Measurements from ENCODE around the gene CLEC16A.
"Not testable (repeated sequence)": the region's sequence is repeated elsewhere in the genome, so short reads cannot be mapped to it uniquely, and the experiment has no call there.

Gene CLEC16A

DNA sequence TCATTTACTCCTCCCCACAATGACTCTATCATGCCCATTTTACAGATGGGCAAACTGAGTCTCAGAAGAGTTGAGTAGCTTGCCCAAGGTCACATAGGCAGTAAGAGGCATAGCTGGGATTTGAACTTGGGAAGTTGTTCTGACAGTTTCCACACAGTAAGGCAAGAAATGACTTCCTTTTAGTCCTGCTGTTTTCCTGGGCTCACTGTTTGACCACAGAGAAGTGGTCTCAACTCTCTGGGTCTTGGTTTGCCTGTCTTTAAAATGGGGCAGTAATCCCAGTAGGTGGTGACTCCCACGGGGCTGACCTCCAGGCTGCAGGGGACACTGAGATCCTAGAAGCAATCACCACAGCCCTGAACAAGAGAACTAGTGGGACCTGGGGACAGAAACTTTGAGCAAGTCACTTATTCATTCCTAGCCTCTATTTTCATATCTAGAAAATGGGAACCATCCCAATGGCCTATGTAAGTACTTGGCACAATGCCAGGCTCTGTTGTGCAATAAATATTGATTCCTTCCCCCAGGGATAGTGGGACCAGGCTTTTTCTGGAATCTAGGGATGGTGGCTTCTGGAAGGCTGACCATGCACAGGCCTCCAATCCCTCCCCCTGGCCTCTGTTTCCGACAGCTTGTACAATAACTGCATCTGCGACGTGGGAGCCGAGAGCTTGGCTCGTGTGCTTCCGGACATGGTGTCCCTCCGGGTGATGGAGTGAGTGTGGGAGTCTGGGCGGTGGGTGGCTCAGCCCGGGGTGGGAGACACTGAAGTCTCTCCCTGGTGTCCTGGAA, 22.6 kb upstream of the CLEC16A start:
- no peaks in the 10 kb centered on the region for H3K9me3 Mint-ChIP-seq
- ATAC-seq (no peak), DNase-seq (ENCODE audit: low spot score in 2 of 2) (no peak)
- no peak overlapping the region for H3K4me3 Mint-ChIP-seq
- H3K4me1 Mint-ChIP-seq = peaks cover 9% of the 10 kb centered on the region
- peaks cover 69% of the 10 kb centered on the region for H3K36me3 Mint-ChIP-seq
- H3K27ac Mint-ChIP-seq = no peak overlapping the region

DNA sequence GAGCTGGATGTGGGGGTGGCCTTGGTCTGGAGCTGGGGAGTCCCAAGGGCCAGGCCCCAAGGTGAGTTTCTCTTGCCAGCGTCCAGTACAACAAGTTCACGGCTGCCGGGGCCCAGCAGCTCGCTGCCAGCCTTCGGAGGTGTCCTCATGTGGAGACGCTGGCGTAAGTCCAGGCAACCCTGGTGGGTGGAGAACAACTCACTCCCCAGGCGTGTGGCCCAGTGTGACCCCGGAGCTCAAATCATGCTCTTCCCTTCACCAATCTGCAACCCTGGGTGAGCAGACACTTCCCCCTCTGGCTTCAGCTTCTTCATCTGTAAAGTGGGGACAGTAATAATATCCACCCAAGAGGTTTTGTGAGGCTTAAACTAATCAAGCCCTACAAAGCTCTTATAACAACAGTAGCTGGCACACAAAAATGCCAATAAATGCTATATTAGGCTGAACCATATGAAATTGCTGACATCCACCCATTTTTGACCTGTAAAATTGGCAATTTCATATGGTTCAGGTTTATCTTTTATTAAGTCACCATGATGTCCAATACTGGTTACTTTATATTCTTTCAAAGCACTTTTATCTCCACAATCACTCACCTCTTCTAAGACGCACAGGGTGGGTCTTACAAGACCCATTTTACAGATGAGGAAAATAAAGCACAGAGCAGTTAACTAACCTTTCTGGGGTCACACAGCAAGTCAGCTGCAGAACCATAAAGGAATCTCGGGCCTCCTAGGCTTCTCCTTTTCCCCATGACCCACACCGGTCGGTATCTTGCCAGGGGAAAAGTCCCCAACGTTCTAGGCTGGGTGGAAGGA, 21.8 kb upstream of the CLEC16A start:
- Mint-ChIP-seq H3K36me3 (peaks cover 69% of the 10 kb centered on the region), H3K9me3 (no peaks in the 10 kb centered on the region), H3K4me1 (peaks cover 7% of the 10 kb centered on the region), H3K4me3 (no peak overlapping the region), H3K27ac (no peak overlapping the region)
- no peak for DNase-seq (ENCODE audit: low spot score in 2 of 2)
- ATAC-seq = no peak

DNA sequence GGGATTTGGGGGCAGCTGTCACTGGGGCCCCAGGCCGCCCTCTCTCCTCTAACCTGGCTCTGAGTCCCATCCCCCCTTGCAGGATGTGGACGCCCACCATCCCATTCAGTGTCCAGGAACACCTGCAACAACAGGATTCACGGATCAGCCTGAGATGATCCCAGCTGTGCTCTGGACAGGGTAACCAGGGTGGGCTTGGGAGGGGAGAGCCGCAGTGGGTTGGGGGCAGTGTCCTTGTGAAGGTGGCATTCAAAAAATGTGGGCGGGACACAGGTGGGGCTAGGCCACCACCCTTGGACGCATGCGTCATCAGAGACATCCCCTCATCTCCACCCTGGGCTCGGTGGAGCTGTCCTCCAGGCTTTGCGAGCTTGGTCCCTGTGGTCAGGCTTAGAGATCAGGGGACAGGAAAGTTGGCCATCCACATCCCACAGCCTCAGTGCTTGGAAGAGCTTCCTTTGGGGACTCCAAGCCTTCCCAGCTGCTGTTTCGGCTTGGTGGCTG, 21.2 kb upstream of the CLEC16A start:
- Mint-ChIP-seq H3K9me3 (no peaks in the 10 kb centered on the region), H3K27ac (peak overlapping the region; percentile 68), H3K4me1 (peaks cover 7% of the 10 kb centered on the region), H3K36me3 (peaks cover 70% of the 10 kb centered on the region), H3K4me3 (no peak overlapping the region)
- no peak for ATAC-seq
- no peak for DNase-seq (ENCODE audit: low spot score in 2 of 2)

DNA sequence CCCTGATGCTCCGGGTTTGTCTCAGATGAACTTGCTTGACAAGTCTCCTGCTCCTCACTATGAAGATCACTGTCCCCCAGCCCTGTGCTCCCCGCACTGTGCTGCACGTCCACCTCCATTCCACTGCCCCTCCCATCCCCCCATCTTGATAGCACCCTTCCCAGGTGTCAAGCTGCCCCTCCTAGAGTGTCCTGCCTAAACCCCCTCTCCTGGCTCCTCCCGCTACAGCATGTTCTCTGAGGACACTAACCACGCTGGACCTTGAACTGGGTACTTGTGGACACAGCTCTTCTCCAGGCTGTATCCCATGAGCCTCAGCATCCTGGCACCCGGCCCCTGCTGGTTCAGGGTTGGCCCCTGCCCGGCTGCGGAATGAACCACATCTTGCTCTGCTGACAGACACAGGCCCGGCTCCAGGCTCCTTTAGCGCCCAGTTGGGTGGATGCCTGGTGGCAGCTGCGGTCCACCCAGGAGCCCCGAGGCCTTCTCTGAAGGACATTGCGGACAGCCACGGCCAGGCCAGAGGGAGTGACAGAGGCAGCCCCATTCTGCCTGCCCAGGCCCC, 20.6 kb upstream of the CLEC16A start:
- DNase-seq (ENCODE audit: low spot score in 2 of 2) = no peak
- Mint-ChIP-seq H3K4me3 (no peak overlapping the region), H3K36me3 (peaks cover 71% of the 10 kb centered on the region), H3K9me3 (no peaks in the 10 kb centered on the region), H3K4me1 (peaks cover 2% of the 10 kb centered on the region), H3K27ac (peak overlapping the region; percentile 68)
- ATAC-seq = no peak

DNA sequence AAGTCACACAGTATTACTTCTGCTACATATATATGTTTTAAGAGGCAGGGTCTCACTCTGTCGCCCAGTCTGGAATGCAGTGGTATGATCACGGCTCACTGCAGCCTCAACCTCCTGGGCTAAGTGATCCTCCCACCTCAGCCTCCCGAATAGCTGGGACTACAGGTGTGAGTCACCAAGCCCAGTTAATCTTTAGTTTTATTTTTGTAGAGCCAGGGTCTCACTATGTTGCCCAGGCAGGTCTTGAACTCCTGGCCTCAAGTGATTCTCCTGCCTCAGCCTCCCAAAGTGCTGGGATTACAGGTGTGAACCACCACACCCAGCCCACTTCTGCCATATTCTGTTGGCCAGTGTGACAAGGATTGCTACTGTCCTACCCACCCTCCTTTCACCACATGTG, 19.1 kb upstream of the CLEC16A start:
- DNase-seq (ENCODE audit: low spot score in 2 of 2); H3K4me3 Mint-ChIP-seq; H3K9me3 Mint-ChIP-seq; H3K4me1 Mint-ChIP-seq; H3K27ac Mint-ChIP-seq; ATAC-seq: not testable (repeated sequence)
- peaks cover 83% of the 10 kb centered on the region for H3K36me3 Mint-ChIP-seq

DNA sequence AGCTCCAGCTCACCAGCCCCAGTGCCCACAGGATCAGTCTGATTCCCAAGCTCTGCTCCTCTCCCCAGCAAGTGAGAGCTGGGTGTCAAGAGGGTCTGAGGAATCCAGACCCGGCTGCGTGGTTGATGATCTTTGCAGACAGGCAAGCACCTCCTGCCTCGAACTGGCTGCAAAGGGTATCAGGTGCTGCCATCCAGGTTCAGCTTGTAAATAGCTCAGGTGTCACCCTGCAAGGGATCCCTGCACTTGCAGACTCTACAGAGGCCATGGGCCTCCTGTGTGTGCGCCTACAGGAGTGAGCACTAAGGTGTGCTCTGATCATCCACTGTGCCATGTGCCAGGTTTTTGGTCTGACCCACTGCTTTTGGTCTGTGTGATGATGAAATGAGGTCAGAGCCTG, 18.3 kb upstream of the CLEC16A start:
- no peak for DNase-seq (ENCODE audit: low spot score in 2 of 2)
- no peaks in the 10 kb centered on the region for H3K9me3 Mint-ChIP-seq
- peaks cover 85% of the 10 kb centered on the region for H3K36me3 Mint-ChIP-seq
- ATAC-seq = no peak
- peaks cover 14% of the 10 kb centered on the region for H3K4me1 Mint-ChIP-seq
- H3K4me3 Mint-ChIP-seq = no peak overlapping the region
- no peak overlapping the region for H3K27ac Mint-ChIP-seq

DNA sequence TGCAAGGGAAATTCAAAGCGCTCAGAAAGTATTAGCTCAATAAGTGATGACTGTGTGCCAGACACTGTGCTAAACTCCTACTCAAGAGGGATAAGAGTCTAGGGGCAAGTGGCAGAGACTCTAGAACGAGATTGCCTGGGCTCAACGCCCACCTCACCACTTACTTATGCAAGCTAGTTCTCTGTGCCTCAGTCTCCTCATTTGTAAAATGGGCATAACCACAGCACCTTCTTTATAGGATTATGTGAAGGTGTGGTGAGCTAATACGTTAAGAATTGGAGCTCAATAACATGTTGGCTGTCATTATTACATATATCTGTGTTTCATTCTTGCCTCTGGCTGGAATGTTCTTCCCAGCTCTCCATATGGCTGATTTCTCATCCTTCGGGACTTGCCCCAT, 17.5 kb upstream of the CLEC16A start:
- Mint-ChIP-seq H3K4me1 (peaks cover 17% of the 10 kb centered on the region), H3K27ac (no peak overlapping the region), H3K9me3 (no peaks in the 10 kb centered on the region), H3K36me3 (peaks cover 85% of the 10 kb centered on the region), H3K4me3 (no peak overlapping the region)
- no peak for ATAC-seq
- DNase-seq (ENCODE audit: low spot score in 2 of 2) = no peak

DNA sequence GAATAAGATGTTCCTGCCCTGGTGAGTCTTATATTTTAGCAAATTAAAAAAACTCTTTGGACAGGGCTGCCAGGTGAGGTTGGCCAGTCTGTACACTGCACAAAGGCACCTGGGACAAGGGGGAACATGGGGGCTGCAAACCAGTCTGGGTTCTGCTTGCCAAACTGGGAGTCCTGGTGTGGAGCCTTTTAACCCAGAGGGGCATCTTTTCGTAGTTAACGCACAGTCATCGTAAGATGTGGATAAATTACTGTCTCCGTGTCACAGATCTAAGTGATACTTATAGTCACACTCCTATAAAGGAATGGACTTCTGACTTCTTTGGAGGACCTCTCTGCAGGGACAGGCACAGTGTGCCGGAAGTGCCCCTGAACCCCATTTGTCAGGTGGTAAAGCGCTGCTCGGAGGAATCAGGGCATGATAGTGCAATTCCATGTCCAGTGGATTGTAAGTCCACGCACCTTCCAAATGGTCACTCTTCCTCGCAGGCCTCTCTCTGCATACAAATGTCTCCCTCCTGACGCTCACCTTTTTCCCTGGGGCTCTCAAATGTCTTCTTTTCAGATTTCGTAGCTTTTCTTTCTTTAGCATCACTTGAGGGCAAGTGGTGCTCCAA, 16.8 kb upstream of the CLEC16A start:
- Mint-ChIP-seq H3K9me3 (no peaks in the 10 kb centered on the region), H3K36me3 (peaks cover 87% of the 10 kb centered on the region), H3K27ac (peak overlapping the region; percentile 56), H3K4me3 (no peak overlapping the region), H3K4me1 (peaks cover 17% of the 10 kb centered on the region)
- no peak for DNase-seq (ENCODE audit: low spot score in 2 of 2)
- no peak for ATAC-seq

DNA sequence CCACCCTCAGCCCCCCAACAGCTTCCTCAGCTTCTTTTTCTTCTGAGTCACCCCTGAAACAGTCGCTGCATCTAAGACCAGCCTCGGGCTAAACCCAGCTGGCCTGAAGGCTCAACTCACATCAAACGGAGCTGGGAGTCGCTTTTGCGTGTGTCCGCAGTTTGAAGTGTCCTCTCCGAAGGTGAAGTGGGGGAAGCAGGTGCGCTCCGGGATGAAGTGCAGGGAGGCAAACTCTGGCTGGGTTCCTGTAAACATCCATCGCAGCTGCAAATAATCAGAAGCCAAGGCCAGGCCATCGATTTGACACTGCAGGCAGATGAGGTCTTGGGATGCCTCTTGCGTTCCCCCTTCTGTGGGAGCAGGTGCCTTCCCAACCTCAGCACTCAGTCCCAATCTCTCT, 15.3 kb upstream of the CLEC16A start:
- not testable (repeated sequence) for H3K9me3 Mint-ChIP-seq; DNase-seq (ENCODE audit: low spot score in 2 of 2); H3K4me3 Mint-ChIP-seq; ATAC-seq
- H3K27ac Mint-ChIP-seq = peak overlapping the region; percentile 6
- H3K36me3 Mint-ChIP-seq = peaks cover 91% of the 10 kb centered on the region
- H3K4me1 Mint-ChIP-seq = peaks cover 30% of the 10 kb centered on the region

DNA sequence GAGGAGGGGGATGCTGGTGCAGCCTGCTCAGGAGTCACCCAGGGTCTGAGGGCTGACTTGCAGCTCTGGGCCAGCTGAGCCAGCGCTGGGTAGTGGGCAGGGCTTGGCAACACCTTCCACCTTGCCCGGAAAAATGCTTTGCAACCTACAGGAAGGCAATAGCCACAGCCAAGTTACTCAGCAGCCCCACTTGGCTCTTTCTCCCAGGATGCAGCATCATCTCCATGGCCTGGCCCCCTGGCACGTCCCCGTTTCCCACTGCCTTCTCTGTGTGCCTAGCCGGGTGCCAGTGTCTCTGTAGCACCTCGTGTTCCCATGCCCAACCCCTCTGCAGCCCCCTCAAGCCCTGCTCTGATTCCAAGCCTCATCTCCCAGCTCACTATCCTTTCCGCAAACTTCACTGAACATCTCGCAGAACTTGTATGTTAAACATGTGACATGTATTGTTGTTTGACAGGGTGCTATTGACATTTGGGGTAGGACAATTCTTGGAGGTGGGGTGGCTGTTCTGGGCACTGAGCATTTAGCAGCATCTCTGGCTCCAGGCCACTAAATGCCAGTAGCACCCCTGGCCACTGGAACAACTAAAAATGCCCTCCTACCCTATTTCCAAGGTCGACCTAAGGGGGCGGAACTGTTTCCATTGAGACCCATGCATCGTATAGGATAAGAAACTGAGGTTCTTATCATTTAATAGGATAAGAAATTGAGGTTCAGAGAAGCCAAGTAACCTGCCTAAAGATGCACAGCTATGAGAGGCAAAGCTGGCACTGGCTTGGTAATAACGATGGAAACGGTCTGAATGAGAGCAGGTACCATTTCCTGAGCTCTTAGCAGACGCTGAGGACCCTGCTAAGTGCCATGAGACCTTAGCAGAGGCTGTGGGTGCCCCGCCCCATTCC, 14.3 kb upstream of the CLEC16A start:
- H3K4me1 Mint-ChIP-seq = peaks cover 40% of the 10 kb centered on the region
- DNase-seq (ENCODE audit: low spot score in 2 of 2) = no peak
- peaks cover 88% of the 10 kb centered on the region for H3K36me3 Mint-ChIP-seq
- no peaks in the 10 kb centered on the region for H3K9me3 Mint-ChIP-seq
- no peak overlapping the region for H3K4me3 Mint-ChIP-seq
- H3K27ac Mint-ChIP-seq = peak overlapping the region; percentile 6
- ATAC-seq = peak; percentile 59

DNA sequence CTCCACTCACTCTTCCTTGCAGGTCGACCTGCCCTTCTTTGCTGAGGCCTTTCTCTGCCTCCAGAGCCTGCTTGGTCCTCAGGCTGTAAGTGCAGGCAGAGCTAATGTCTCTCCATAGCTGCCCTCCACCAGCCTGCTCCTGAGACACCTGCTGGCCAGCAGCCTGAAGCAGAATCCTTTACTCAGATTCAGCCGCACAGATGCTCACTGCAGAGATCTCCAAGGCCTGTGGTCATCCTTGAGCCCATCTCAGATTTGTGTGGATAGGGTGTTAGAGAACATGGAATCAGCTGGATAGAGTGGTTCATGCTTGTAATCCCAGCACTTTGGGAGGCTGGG, 13.6 kb upstream of the CLEC16A start:
- peak overlapping the region; percentile 54 for H3K27ac Mint-ChIP-seq
- H3K9me3 Mint-ChIP-seq = no peaks in the 10 kb centered on the region
- no peak for ATAC-seq
- no peak overlapping the region for H3K4me3 Mint-ChIP-seq
- H3K36me3 Mint-ChIP-seq = peaks cover 93% of the 10 kb centered on the region
- no peak for DNase-seq (ENCODE audit: low spot score in 2 of 2)
- peaks cover 44% of the 10 kb centered on the region for H3K4me1 Mint-ChIP-seq

DNA sequence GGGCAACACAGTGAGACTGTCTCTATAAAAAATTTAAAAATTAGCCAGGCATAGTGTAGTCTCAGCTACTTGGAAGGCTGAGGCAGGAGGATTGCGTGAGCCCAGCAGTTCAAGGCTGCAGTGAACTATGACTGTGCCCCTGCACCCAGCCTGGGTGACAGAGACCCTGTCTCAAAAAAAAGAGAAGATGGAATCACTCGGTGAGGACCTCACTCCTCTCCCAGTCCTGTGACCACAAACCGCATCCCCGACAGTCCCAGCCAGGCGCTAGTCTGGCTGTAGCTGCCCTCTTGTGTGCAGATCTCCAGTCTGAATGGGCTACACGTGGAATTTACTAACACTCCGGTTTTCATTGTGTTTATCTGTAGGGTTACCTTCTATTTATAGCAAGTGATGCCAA, 13.2 kb upstream of the CLEC16A start:
- peaks cover 48% of the 10 kb centered on the region for H3K4me1 Mint-ChIP-seq
- no peak for DNase-seq (ENCODE audit: low spot score in 2 of 2)
- H3K36me3 Mint-ChIP-seq = peaks cover 93% of the 10 kb centered on the region
- H3K27ac Mint-ChIP-seq = peak overlapping the region; percentile 54
- no peak overlapping the region for H3K4me3 Mint-ChIP-seq
- ATAC-seq = no peak
- H3K9me3 Mint-ChIP-seq = no peaks in the 10 kb centered on the region

DNA sequence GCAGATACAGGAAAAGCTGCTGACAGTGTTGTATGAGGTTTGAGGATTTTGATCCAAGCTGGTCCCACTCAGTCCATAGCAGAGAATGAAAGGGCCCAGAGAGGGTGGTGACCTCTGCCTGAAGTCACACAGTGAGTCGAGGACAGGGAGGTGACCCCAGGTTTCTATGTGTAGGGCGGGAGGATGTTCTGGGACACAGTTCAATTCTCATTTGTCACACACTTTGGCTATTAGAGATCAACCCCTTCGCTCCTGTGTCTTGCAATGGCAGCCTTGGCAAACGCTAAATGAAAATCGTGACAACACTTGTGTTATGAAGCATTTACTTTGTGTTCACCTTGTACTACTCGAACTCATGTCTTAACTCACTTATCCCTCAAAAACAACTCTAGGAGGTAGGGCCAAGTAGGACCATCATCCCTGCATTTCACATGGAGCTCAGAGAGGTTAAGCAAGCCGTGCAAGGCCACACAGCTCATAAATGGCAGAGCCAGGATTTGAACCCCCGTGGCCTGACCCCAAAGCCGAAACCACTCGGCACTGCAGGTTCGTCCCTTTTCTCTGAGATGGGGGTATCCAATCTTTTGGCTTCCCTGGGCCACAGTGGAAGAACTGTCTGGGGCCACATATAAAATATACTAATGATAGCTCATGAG, 12.3 kb upstream of the CLEC16A start:
- Mint-ChIP-seq H3K9me3 (no peaks in the 10 kb centered on the region), H3K4me3 (no peak overlapping the region), H3K4me1 (peaks cover 56% of the 10 kb centered on the region), H3K27ac (peak overlapping the region; percentile 80), H3K36me3 (peaks cover 94% of the 10 kb centered on the region)
- DNase-seq (ENCODE audit: low spot score in 2 of 2) (no peak), ATAC-seq (no peak)
